ENCODE results near the gene SRGN.
A peak's percentile ranks its signal among the peaks of the same experiment; 100 is the strongest.

Gene SRGN

DNA sequence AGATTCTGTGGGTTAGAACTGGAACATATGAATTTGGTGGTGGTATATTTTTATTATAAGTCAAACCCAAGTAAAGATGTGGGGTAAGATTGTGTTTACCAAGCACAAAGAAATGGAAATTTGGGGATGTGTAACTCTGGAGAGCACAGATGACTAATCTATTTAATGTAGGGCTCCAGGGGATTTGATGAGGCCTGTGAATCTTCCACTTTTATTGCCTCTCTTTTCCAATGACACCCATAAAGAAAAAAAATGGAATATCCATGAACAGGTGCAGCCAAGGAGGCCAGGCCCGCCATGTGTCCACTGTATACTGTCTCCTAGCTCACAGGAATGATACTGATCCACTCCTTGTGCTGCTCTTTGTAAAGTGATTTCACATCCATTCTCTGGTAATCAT is 2.8 kb downstream of the SRGN start:
- DNase-seq (ENCODE audit: low spot score), result no peak

DNA sequence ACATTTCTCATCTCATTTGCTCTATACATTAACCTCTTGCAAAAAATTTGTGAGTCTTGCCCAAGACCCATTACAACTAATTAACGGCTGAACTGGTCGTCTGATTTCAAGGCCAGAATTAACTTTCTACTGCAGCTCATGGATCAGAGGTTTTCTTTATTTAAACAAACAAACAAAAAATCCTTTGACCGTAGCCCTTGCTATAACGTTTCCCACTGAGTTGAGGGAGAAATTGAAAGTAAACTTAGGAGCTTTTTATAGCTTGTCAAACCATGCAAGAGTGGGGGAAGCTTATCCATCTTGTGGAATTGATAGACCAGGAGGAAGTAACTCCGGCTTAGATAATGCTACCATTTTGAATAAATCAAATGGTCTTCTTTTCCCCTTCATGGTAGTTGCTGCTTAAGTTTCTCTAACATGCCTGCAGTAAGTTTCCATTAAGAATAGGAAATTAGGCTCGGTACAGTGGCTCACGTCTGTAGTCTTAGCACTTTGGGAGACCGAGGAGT is 3.3 kb downstream of the SRGN start:
- no peak for DNase-seq (ENCODE audit: low spot score)

GRCh38 chr10:69092959-69093850 is 5.3 kb downstream of the SRGN start:
- DNase-seq (ENCODE audit: low spot score), result peak; percentile 65

GRCh38 chr10:69093933-69094332 is 6.0 kb downstream of the SRGN start:
- DNase-seq (ENCODE audit: low spot score), result peak; percentile 27

DNA sequence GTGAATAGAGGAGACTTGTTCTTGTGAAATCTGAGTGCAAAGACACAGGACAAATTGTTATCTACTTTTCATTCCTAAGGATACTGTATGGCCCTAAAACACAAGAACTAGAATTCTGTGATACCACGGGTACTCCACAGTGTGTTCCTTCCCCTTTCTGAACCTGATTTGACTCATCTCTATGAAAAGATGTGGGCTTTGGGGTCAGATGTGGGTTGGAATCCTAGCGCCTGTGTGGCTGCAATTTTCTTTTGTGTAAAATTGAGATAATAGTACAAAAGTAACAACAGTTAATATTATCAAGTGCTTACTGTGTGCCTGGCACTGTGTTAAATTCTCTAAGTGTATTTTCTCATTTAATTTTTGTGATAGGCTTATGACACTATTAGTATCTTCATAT is 8.1 kb downstream of the SRGN start:
- DNase-seq (ENCODE audit: low spot score), result no peak

GRCh38 chr10:69097729-69098128 is 9.8 kb downstream of the SRGN start:
- DNase-seq (ENCODE audit: low spot score), result no peak

DNA sequence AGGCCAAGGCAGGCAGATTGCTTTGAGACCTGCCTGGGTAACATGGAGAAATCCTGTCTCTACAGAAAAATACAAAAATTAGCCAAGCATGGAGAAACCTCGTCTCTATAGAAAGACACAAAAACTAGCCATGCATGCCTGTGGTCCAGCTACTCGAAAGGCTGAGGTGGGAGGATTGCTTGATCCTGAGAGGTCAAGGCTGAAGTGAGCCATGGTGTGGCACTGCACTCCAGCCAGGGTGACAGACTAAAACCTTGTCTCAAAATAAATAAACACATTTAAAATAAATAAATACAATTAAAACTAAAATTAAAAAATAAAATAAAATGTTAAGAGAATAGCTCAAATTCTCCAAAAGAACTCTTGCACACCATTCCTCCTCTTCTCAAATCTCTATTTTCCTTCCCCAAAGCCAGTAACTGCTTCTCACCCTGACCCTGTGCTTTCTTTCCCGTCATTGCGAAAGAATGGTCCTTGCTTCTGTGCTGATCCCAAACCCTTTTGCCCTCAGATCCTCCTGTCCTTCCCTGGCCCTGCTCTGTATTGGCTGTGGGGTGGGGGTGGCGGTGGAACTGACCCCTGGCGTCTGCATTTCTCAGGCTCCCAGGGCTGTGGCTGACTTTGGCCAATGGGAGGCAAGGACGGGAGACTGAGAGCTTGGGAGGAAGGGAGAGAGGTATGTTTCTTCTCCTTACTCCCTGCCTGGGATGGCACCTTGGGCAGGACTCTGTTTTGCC is 12.4 kb downstream of the SRGN start:
- no peak for DNase-seq (ENCODE audit: low spot score)

DNA sequence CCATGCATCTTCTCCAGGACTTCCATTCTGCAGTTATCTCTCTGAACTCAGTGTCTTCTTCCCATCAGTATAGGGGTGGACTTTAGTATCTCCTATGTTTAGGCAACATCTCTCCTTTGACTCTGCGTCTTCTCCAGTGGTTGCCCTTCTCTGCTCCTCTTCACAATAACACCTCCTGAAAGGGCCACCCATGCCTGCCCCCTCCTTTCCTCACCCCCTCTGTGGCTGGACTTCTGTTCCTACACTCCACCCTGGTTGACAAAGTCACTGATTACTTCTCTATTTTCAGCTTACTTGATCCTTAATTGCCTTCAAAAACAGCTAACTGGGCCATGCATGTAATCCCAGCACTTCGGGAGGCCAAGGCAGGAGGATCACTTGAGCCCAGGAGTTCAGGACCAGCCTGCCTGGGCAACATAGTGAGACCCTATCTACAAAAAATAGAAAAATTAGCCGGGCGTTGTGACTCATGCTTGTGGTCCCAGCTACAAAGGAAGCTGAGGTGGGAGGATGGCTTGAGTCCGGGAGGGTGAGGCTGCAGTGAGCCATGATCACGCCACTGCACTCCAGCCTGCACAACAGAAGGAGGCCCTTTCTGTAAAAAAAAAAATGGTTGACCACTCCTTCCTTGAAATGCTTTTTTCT is 13.7 kb downstream of the SRGN start:
- DNase-seq (ENCODE audit: low spot score), result no peak

GRCh38 chr10:69102440-69102839 is 14.5 kb downstream of the SRGN start:
- DNase-seq (ENCODE audit: low spot score), result no peak

GRCh38 chr10:69103784-69104183 is 15.9 kb downstream of the SRGN start:
- no peak for DNase-seq (ENCODE audit: low spot score)

GRCh38 chr10:69104994-69105790 is 17.3 kb downstream of the SRGN start:
- no peak for DNase-seq (ENCODE audit: low spot score)

- no peak for DNase-seq (ENCODE audit: low spot score)
These were observed 19.2 kb downstream of the SRGN start for GRCh38 chr10:69107176-69107490.

- DNase-seq (ENCODE audit: low spot score), result no peak
These were observed 19.8 kb downstream of the SRGN start for GRCh38 chr10:69107699-69108098.

- no peak for DNase-seq (ENCODE audit: low spot score)
These were observed 32.0 kb downstream of the SRGN start for GRCh38 chr10:69119896-69120295.

DNA sequence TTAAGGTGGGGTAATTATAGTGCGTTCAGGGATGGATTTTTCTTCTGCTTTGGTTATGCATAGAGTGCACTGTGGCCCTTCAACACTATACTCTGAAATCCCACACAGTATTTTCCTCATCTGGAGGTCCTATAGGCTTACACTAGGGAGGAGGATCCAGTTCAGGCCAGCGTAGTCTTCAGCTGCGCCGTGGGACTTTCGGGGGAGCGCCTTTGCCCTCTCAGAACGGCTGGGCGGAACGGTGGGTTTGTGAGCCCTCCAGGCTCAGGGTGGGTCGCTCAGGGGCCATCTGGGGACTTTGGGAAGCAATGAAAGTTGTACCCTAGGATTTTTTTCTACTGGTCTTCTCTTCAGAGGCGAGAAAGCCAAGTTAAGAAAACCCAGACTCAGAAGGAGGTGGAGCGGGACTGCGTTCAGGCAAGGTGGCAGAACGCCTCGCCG is 35.4 kb downstream of the SRGN start:
- no peak for DNase-seq (ENCODE audit: low spot score)

DNA sequence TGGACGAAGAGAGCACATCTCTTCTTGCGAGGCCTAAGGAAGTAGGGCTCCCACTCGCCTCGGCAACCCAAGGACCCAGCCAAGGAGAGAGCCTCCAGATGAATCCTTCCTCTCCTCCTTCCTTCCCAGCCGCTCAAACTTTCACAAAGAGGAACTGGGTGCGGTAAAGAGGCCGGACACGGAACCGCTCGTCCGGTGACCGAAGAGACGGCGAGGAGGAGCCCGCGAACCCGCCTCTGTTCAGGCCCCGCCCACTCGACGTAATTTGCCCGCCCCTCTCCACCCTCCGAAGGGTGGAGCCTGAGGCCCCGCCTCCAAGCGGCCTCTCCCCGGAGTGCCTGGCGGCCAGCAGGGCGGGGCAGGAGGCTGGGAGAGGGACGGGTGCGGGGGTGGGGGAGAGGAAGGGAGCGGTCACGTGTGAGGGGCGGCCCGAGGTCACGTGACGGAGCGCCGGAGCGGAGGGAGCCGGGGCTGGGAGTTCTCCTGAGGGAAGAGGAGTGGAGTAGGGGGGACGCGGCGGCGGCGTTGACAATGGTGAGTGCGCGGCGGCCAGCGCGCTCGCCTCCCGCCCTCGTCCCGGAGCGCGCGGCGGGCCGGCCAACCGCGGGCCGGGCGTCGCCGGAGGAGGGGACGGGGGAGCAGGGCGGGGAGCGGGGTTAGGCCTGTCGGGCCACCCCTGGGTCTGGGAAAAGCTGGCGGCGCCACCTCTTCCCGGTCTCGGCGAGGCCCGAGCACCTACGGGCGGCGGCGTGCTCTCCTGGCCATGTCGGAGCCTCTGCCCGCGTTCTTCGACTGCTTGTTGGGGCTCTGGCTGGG is 36.1 kb downstream of the SRGN start, which contains the start of gene VPS26A:
VPS26A (plus strand) TSS at position 432 of the 816 bp plus-strand sequence; CDS start at position 532, 100 bp downstream.
- peak; percentile 99 for DNase-seq (ENCODE audit: low spot score)

DNA sequence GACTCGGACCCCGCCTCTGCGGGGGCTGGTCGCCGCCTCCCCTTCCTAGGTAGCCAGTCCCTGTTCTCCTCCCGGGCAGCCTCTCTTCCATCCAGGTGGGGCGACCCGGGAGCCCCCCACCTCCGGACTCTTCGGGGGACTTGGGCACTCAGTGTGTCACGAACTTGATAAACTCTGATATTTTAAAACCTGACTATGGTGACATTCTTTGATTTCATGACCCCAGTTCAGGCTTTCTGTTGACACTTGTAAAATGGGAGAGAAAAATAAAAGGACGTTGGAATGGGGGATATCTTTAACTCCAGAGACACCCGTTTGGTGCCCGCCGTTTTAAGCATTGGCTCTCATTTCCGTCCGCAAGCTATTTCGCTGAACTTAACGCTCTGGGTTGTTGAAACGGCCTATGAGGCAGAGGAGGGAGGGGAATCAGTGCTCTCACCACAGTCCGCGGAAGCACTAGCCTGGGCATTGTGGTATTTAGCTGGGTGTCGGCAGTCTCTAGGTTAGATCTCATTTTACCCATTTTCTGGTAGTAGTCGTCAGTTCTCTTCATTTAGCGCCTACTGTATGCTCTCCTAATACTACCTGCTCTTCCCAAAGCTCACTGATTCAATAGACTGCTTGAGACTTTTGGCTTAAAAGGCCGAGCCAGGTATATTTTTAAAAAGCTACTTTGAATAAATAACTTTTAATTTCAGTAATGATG is 36.8 kb downstream of the SRGN start:
- peak; percentile 57 for DNase-seq (ENCODE audit: low spot score)

DNA sequence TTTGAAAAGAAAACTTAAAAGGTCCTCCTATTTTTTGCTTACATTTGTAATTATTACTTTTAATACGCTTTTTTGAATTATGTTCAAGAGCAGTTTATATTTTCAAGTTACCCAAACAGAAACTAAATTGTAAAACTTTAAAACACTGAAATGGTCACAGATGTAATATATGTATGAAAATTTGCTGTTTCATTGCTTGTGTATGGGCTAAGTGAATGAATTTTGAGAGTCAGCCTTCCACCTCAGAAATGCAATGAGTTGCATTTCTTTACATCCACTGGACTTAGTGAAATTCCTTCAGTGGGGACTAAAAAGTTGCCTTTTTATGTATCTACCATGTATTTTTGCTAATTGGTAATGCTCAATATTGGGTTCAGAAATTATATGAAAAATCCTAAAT is 37.7 kb downstream of the SRGN start:
- DNase-seq (ENCODE audit: low spot score), result no peak

GRCh38 chr10:69130251-69130650 is 42.3 kb downstream of the SRGN start:
- DNase-seq (ENCODE audit: low spot score), result no peak

DNA sequence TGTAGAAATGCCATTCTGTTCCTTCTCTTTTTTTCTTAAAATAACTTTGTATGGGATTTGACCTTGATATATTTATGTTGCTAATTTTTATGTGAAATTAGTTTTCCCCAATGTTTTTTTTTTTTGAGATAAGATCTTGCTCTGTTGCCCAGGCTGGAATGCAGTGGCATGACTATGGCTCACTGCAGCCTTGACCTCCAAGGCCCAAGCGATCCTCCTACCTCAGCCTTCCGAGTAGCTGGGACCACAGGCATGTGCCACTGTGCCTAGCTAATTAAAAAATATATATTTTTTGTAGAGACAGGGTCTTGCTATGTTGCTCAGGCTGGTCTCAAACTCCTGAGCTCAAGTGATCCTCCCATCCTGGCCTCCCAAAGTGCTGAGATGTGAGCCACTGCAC is 52.1 kb downstream of the SRGN start:
- DNase-seq (ENCODE audit: low spot score), result no peak
